Gastroesophageal sphincter (tissue), 3 donors: ENCODE data around the gene DNA2.

Experiments
- POLR2A ChIP-seq, 2 donors: fragments of 450-650 bp; IDR thresholded peaks; one replicate each; pipeline ENCODE4 v1.6.1; 2017; ENCODE audit warnings: antibody characterized with exemption in 2 of 2, mild to moderate bottlenecking in 2 of 2, moderate library complexity in 1 of 2
- TF ChIP-seq, protein P1 (sequence below), 4 experiments: fragments of 200-600 bp in 2 of 4; fragments of 450-650 bp in 2 of 4; sonication (generic) in 1 of 4; IDR thresholded peaks; one replicate each; pipeline ENCODE4 v1.5.1; 2017 to 2019; ENCODE audit warnings: antibody characterized with exemption in 4 of 4, mild to moderate bottlenecking in 2 of 4, moderate library complexity in 2 of 4

DNA sequence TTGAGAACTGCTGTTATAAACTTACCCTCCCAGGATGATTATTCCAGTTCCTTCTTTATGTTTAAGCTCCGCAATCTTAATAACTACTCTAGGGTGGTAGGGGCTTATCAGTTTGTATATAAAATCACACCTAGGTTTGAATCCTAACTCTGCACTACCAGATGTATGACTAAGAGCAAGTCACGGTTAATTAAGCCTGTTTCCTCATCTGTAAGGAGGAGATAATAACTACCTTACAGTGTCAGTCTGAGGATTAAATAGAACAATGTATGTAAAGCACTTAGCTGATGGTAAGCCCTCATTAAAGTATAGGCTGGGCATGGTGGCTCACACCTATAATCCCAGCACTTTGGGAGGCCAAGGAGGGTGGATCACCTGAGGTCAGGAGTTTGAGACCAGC is 9.2 kb downstream of the DNA2 start:
- no peak for TF ChIP-seq POLR2A (IDR thresholded peaks at IDR 0.05)
- TF ChIP-seq, protein P1, sequence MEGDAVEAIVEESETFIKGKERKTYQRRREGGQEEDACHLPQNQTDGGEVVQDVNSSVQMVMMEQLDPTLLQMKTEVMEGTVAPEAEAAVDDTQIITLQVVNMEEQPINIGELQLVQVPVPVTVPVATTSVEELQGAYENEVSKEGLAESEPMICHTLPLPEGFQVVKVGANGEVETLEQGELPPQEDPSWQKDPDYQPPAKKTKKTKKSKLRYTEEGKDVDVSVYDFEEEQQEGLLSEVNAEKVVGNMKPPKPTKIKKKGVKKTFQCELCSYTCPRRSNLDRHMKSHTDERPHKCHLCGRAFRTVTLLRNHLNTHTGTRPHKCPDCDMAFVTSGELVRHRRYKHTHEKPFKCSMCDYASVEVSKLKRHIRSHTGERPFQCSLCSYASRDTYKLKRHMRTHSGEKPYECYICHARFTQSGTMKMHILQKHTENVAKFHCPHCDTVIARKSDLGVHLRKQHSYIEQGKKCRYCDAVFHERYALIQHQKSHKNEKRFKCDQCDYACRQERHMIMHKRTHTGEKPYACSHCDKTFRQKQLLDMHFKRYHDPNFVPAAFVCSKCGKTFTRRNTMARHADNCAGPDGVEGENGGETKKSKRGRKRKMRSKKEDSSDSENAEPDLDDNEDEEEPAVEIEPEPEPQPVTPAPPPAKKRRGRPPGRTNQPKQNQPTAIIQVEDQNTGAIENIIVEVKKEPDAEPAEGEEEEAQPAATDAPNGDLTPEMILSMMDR (IDR thresholded peaks at IDR 0.05), result no peak
